Measurements from ENCODE around the gene SPEF2.

- TF ChIP-seq CTCF (IDR thresholded peaks at IDR 0.05; ENCODE audit: insufficient read depth, low read depth, low read length) (no peak), EZH2 (IDR thresholded peaks at IDR 0.05; ENCODE audit: insufficient read depth, low read length) (no peak)
Observed at GRCh38 chr5:35687961-35688360, 70.3 kb downstream of the SPEF2 start.

Measured in astrocyte (in vitro differentiated cells and primary cell).